GM19324 (cell line): Measurements from ENCODE around the gene PSD.

Experiments used
- ATAC-seq: cut with Tn5 transposase; IDR thresholded peaks from one replicate; pipeline ENCODE4 v1.9.1; 2021; ENCODE audit warnings: mild to moderate bottlenecking, moderate library complexity; ENCODE audit not compliant: unreplicated experiment, low FRiP score

The PSD gene

DNA sequence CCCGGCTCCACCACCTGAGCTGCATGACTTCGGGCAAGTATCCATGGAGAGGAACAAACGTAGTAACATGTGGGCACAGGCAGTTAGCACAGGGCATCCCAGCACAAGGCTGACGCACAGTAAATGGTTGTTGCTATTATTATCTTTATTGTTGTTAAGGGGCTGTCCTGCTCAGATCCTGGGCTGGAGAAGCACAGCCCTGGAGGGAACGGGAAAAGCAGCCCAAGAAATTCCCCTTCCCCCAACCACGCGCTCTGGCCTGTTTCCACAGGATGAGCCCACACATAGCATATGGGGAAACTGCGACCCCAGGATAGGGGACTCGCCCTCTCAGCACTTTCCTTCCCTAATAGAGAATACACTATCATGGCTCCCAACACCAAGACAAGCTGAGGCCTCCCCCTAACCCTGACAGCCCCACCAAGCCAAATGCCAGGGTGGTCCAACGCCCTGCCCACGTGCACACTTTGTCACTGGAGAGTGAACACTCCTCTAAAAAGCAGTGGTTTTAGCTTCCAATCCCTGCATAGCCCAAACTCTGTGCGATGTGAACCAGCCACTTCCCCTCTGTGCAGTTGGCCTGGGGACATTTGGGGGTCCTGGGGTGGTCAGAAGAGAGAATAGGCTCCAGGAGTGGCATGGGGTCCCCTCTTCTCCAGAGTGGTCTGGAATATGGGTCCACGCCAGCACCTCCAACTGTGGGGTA, 11.0 kb downstream of the PSD start:
- ATAC-seq, result no peak

GRCh38 chr10:102406815-102407214, 11.8 kb downstream of the PSD start:
- ATAC-seq, result no peak

DNA sequence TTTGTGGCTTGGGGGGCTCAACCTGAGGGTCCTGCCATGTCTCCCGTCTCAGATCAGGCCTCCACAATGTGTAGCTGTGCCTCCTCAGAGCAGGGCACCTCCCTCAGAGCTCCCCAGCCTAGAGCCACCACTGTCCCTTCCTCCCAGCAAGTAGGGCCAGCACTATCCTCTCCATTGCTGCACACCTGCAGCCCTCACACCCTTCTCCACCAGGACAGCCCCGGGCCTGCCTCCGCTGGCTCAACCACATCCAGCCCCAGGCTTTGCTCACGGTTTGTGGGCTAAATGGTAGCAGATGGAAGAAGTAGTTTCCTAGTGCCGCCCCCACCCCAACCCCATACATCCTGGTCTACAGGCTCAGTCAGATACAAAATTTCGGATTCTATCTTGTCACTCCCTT, 13.0 kb downstream of the PSD start:
- ATAC-seq, result no peak

- ATAC-seq, result no peak
Observed at GRCh38 chr10:102405108-102405571, 13.4 kb downstream of the PSD start.

DNA sequence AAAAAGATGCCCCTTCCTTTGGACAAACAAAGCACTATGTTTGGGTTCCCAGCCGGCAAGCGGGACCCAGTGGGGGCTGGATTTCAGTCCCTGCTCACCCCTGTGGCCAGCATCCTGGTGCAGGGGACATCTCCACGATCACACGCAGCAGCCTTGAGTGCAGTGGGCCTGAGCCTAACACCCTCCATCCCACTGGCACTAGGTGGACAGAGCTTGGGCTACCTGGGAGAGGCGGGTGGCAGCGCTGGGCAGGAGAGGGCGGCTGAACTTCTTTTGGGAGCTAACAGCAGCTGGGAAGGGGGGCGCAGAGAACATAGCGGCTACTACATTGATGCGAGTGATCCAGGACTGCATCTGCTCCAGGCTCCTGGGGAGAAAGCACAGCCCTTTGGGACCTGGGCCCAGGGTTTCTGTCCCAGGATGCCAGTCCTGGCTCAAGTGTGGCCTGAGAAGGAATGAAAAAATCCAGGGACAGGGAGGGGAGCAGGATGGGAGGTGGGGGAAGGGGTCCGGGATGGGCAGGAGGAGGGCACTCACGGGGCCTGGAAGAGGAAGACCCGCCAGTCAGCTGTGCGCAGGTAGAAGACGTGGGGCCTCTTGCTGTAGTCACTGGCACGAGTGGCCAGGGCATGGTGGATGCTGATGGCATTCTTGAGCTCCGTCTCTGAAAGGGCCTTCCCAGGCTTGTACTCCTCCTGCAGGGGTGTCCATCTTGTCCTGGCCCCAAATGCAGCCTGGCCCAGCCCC, 14.1 kb downstream of the PSD start:
- ATAC-seq, result no peak

DNA sequence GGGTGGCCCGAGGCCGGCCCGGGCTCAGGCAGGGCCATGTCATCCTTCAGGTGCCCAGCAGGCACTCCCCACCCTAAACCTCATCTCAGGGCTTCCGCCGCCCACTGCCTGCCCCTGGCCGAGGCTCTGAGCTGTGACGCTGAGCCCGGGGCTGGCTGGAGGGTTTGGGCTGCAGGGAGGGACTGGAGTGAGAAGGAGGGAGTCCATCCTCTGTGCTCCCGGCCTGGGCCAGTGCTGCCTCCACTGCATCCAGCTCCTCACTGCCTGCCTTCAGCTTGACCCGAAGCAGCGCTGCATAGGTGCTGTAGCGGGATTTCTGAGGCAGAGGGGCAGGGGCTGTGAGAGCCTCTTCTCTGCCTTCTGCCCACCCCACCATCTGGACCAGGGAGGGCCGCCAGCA, 15.5 kb downstream of the PSD start:
- ATAC-seq, result no peak

- no peak for ATAC-seq
Observed at GRCh38 chr10:102402512-102402896, 16.1 kb downstream of the PSD start.

- no peak for ATAC-seq
Observed at GRCh38 chr10:102401735-102402511, 16.7 kb downstream of the PSD start.

- ATAC-seq, result no peak
Observed at GRCh38 chr10:102401342-102401654, 17.3 kb downstream of the PSD start.

GRCh38 chr10:102400598-102401341, 17.8 kb downstream of the PSD start:
- no peak for ATAC-seq

- ATAC-seq, result no peak
Observed at GRCh38 chr10:102400076-102400475, 18.5 kb downstream of the PSD start.

DNA sequence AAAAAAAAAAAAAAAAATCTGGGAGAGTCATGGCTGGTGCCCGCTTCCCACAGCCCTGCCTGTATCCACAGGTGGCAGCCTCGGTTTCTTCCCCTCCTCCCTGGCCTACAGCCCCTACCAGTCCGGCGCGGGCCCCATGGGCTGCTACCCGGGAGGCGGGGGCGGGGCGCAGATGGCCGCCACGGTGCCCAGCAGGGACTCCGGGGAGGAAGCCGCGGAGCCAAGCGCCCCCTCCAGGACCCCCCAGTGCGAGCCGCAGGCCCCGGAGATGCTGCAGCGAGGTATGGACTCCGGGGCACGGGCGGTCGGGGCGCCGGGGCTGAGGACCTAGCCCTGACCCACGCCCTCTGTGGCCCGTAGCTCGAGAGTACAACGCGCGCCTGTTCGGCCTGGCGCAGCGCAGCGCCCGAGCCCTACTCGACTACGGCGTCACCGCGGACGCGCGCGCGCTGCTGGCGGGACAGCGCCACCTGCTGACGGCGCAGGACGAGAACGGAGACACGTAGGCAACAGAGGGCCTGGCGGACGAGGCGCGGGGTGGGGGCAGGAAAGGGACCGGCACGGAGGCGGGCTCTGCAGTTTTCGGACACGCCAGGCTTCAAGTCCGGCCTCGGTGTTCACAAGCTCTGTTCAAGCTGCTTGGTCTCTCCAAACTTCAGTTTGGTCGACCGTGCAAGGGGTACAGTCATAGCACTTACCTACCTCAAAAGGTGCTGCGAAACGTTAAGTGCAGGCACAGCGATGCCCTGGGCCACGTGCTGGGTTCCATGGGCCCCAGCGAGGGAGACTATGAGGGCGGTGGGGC, 19.2 kb downstream of the PSD start:
- ATAC-seq, result peak; percentile 39

DNA sequence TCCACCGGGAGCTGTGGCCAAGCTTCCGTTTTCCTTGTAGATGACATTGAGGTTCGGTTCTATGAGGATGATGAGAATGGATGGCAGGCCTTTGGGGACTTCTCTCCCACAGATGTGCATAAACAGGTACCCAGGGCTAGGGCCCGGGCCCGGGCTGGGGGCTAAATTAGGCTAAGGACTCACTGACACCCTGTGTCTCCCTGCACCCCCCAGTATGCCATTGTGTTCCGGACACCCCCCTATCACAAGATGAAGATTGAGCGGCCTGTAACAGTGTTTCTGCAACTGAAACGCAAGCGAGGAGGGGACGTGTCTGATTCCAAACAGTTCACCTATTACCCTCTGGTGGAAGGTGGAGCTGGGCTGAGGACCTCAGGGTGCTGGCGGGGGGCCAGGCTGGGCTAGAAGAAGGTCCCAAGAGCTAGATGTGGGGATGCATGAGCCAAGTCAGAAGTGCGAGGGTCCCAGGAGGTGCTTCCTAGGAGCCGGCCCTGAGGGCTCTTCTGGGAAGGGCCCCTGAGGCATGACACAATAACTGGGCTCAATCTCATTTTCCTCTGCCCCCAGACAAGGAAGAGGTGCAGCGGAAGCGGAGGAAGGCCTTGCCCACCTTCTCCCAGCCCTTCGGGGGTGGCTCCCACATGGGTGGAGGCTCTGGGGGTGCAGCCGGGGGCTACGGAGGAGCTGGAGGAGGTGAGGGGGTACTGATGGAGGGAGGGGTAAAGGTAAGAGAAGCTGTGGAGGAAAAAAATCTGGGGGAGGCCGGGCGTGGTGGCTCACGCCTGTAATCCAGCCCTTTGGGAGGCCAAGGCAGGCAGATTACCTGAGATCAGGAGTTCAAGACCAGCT, 20.2 kb downstream of the PSD start:
- no peak for ATAC-seq

DNA sequence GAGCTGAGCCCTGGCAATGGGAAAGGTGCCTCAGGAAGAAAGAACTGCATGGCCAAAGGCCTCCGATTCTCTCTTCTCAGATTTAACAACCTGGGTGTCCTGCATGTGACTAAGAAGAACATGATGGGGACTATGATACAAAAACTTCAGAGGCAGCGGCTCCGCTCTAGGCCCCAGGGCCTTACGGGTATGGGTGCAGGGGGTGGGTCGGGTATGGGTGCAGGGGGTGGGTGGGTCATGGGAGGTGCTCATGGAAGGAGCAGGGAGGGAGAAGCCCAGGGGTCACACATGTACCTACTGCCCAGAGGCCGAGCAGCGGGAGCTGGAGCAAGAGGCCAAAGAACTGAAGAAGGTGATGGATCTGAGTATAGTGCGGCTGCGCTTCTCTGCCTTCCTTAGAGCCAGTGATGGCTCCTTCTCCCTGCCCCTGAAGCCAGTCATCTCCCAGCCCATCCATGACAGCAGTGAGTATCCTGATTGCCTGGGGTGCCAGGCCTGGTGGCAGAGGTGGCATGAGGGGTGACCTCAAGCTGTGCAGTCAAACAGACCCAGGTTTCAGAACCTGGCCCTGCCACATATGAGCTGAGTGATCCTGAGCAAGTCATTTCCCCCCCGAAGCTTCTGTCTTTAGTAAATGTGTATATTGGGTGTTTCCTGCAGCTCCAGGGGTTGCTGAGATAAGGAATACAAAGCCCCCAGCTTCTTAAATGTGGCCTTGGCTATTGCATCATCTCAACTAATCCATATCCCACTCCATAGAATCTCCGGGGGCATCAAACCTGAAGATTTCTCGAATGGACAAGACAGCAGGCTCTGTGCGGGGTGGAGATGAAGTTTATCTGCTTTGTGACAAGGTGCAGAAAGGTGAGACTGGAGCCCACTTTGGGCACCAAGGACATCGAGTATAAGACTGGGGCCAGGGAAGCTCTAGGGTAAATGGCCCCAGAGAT, 21.1 kb downstream of the PSD start:
- no peak for ATAC-seq

DNA sequence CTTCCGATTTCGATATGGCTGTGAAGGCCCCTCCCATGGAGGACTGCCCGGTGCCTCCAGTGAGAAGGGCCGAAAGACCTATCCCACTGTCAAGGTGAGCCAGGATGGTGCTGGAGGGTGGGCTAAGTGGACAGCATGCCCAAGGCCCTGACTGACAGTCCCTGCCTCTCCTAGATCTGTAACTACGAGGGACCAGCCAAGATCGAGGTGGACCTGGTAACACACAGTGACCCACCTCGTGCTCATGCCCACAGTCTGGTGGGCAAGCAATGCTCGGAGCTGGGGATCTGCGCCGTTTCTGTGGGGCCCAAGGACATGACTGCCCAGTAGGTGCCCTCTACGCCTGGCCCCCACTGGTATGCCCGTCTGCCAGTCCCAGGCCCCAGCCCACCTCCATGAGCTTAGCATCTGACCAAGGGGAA, 21.8 kb downstream of the PSD start:
- no peak for ATAC-seq

DNA sequence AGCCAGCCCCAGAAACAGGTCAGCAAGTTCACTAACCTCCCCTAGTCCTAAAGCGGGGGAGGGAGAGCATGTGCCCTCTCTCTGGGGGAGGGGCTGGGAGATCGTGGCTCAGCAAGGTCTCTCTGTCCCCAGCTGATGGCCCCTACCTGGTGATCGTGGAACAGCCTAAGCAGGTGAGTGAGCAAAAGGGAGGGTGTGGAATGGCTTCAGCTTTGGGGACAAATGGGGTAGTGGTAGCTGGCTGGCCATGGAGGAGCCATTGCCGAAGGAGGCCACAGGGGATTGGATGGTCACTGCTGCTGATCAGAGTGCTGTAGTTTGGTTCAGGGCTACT, 22.3 kb downstream of the PSD start:
- ATAC-seq, result no peak

DNA sequence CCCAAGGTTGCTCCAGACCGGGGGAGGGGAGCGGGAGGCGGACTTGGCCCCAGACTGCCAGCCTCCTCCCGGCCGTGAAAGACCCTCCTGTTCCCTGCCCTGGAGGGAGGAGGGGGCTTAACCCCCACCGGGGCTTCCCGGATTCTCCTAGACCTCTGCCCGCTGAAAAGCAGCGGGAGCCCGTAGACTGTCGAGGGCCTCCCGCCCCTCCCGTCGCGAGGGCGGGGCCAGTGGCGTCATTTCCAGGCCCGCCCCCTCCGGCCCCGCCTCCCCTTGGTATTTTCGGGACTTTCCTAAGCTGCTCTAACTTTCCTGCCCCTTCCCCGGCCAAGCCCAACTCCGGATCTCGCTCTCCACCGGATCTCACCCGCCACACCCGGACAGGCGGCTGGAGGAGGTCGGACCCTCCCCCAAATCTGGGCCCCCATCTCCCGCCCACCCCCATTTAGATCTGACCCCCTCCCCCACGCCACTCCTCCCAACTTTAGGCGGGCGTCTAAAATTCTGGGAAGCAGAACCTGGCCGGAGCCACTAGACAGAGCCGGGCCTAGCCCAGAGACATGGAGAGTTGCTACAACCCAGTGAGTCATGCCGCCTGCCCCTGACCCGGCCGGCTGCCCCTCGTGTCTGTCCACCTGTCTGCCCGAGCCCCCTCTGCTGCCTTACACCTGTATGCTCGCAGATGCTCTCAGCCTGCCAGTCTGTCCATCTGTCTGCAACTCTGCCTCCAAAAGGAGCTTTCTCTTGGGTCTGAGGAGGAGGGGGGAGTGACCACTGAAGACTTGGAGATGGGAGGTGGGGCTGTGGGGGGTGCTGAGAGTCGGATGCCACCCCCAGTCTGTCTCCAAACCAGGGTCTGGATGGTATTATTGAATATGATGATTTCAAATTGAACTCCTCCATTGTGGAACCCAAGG, 22.9 kb downstream of the PSD start, which contains the start of gene NFKB2:
NFKB2 (plus strand) TSS at position 306 of the 917 bp plus-strand sequence; CDS start at position 561, 255 bp downstream.
- peak; percentile 30 for ATAC-seq
